H9 (cell line): ENCODE results near the gene DCDC2C. TPM values are rescaled to one million over a fixed set of nuclear protein-coding genes. Genes with fewer than 3 reads are reported as not detected.

Experiments
- DNase-seq: peaks from one replicate; pipeline ENCODE4 v3.0.0-alpha.2; 2017
- H2AFZ ChIP-seq: one replicate; pipeline ENCODE4 v1.6.1; 2013; ENCODE audit warnings: mild to moderate bottlenecking, low read length, control low read depth, moderate library complexity
- H2AK5ac ChIP-seq: 2 replicates; pipeline ENCODE4 v1.6.1; 2013; ENCODE audit warnings: low read length, control low read depth, mixed read lengths; ENCODE audit not compliant: insufficient read length
- H2BK120ac ChIP-seq: one replicate; pipeline ENCODE4 v1.6.1; 2013; ENCODE audit warnings: low read depth, mild to moderate bottlenecking, low read length, control low read depth, inconsistent platforms; ENCODE audit not compliant: poor library complexity, severe bottlenecking
- H2BK12ac ChIP-seq: 2 replicates; pipeline ENCODE4 v1.6.1; 2013; ENCODE audit warnings: low read length, control low read depth, mixed read lengths, low read depth; ENCODE audit not compliant: insufficient read length
- H2BK15ac ChIP-seq: 2 replicates; pipeline ENCODE4 v1.6.1; 2013; ENCODE audit warnings: low read depth, low read length, control low read depth
- H2BK20ac ChIP-seq: one replicate; pipeline ENCODE4 v1.6.1; 2013; ENCODE audit warnings: low read depth, mild to moderate bottlenecking, low read length, control low read depth, inconsistent platforms; ENCODE audit not compliant: poor library complexity, severe bottlenecking
- H2BK5ac ChIP-seq: 2 replicates; pipeline ENCODE4 v1.6.1; 2013; ENCODE audit warnings: low read length, control low read depth, mixed read lengths; ENCODE audit not compliant: insufficient read length
- H3K14ac ChIP-seq: 2 replicates; pipeline ENCODE4 v1.6.1; 2013; ENCODE audit warnings: low read length, control low read depth; ENCODE audit not compliant: insufficient read depth
- H3K18ac ChIP-seq: 2 replicates; pipeline ENCODE4 v1.6.1; 2013; ENCODE audit warnings: low read depth, mild to moderate bottlenecking, mixed read lengths, low read length, control low read depth; ENCODE audit not compliant: insufficient read length
- H3K23ac ChIP-seq: 2 replicates; pipeline ENCODE4 v1.6.1; 2013; ENCODE audit warnings: low read length, control low read depth, mixed read lengths, low read depth; ENCODE audit not compliant: insufficient read length
- H3K23me2 ChIP-seq: 2 replicates; pipeline ENCODE4 v1.6.1; 2013; ENCODE audit warnings: low read depth, mild to moderate bottlenecking, mixed read lengths, low read length, control low read depth; ENCODE audit not compliant: insufficient read length, poor library complexity, severe bottlenecking
- H3K27ac ChIP-seq: 2 replicates; pipeline ENCODE4 v1.5.1; 2013; ENCODE audit warnings: low read length, control low read depth, mixed read lengths, low read depth; ENCODE audit not compliant: insufficient read length
- H3K27me3 ChIP-seq: 2 replicates; pipeline ENCODE4 v1.6.1; 2013; ENCODE audit warnings: low read length, control low read depth, inconsistent platforms; ENCODE audit not compliant: insufficient read depth
- H3K4ac ChIP-seq: 2 replicates; pipeline ENCODE4 v1.6.1; 2013; ENCODE audit warnings: low read depth, mild to moderate bottlenecking, control low read depth, inconsistent platforms, low read length, moderate library complexity
- H3K4me1 ChIP-seq: 2 replicates; pipeline ENCODE4 v1.6.1; 2013; ENCODE audit warnings: low read length, control low read depth, inconsistent platforms; ENCODE audit not compliant: insufficient read depth
- H3K4me2 ChIP-seq: 2 replicates; pipeline ENCODE4 v1.6.1; 2013; ENCODE audit warnings: low read length, control low read depth, mixed read lengths; ENCODE audit not compliant: insufficient read length, insufficient read depth
- H3K56ac ChIP-seq: 2 replicates; pipeline ENCODE4 v1.6.1; 2013; ENCODE audit warnings: low read depth, mild to moderate bottlenecking, mixed read lengths, low read length, control low read depth; ENCODE audit not compliant: insufficient read length
- H3K79me1 ChIP-seq: 2 replicates; pipeline ENCODE4 v1.6.1; 2013; ENCODE audit warnings: low read depth, mild to moderate bottlenecking, moderate library complexity, low read length, control low read depth, inconsistent platforms; ENCODE audit not compliant: insufficient read depth, poor library complexity, severe bottlenecking
- H3K79me2 ChIP-seq: 2 replicates; pipeline ENCODE4 v1.6.1; 2013; ENCODE audit warnings: low read length, control low read depth, inconsistent platforms; ENCODE audit not compliant: insufficient read depth
- H3K9ac ChIP-seq: 2 replicates; pipeline ENCODE4 v1.6.1; 2013; ENCODE audit warnings: low read length, control low read depth, mixed read lengths; ENCODE audit not compliant: insufficient read length; ENCODE audit errors: extremely low read depth
- H3K9me3 ChIP-seq: one replicate; pipeline ENCODE4 v1.6.1; 2013; ENCODE audit warnings: low read depth, low read length, inconsistent platforms; ENCODE audit not compliant: control insufficient read depth
- H3T11ph ChIP-seq: one replicate; pipeline ENCODE4 v1.6.1; 2013; ENCODE audit warnings: mild to moderate bottlenecking, low read length, control low read depth, inconsistent platforms
- H4K20me1 ChIP-seq: one replicate; pipeline ENCODE4 v1.6.1; 2013; ENCODE audit not compliant: control insufficient read depth, insufficient read length, insufficient read depth
- H4K5ac ChIP-seq: 2 replicates; pipeline ENCODE4 v1.6.1; 2013; ENCODE audit warnings: low read depth, mild to moderate bottlenecking, mixed read lengths, low read length, control low read depth; ENCODE audit not compliant: insufficient read length
- H4K8ac ChIP-seq: replicated peaks from 2 replicates; pipeline ENCODE4 v1.6.1; 2013; ENCODE audit warnings: low read length, control low read depth, mixed read lengths, low read depth; ENCODE audit not compliant: insufficient read length
- H4K91ac ChIP-seq: 2 replicates; pipeline ENCODE4 v1.6.1; 2013; ENCODE audit warnings: low read depth, mild to moderate bottlenecking, moderate library complexity, mixed read lengths, low read length, control low read depth; ENCODE audit not compliant: insufficient read length
- H3K27ac Mint-ChIP-seq, 3 experiments: 2 replicates in 2 of 3; 3 replicates in 1 of 3; pipeline ENCODE4 v1.8.0; 2020 to 2021; ENCODE audit warnings: mixed read lengths in 3 of 3, mild to moderate bottlenecking in 1 of 3, moderate library complexity in 1 of 3
- H3K27me3 Mint-ChIP-seq: 2 replicates; pipeline ENCODE4 v1.8.0; 2021; ENCODE audit warnings: low read depth, mild to moderate bottlenecking, moderate library complexity, mixed read lengths
- H3K36me3 Mint-ChIP-seq, 3 experiments: 2 replicates in 2 of 3; 3 replicates in 1 of 3; pipeline ENCODE4 v1.8.0; 2020 to 2021; ENCODE audit warnings: low read depth in 3 of 3, mixed read lengths in 3 of 3; ENCODE audit not compliant: insufficient read depth in 1 of 3
- H3K4me1 Mint-ChIP-seq, 2 experiments: 2 replicates each; pipeline ENCODE4 v1.8.0; 2020; ENCODE audit warnings: mixed read lengths in 2 of 2
- H3K4me3 Mint-ChIP-seq, 2 experiments: 2 replicates in 1 of 2; 3 replicates in 1 of 2; pipeline ENCODE4 v1.8.0; 2020 to 2021; ENCODE audit warnings: mild to moderate bottlenecking in 2 of 2, mixed read lengths in 2 of 2, moderate library complexity in 1 of 2
- H3K9me3 Mint-ChIP-seq, 2 experiments: 2 replicates in 1 of 2; 3 replicates in 1 of 2; pipeline ENCODE4 v1.8.0; 2020; ENCODE audit warnings: mild to moderate bottlenecking in 2 of 2, mixed read lengths in 2 of 2, moderate library complexity in 1 of 2
- WGBS: extraction: QIAGEN DNeasy Blood & Tissue Kit; methylation state at CpG from one replicate; pipeline ENCODE4 v1.1.7; 2013; ENCODE audit warnings: missing lambda C conversion rate, low lambda C conversion rate, mixed read lengths; ENCODE audit not compliant: insufficient read length; ENCODE audit errors: extremely low coverage; 5-methylcytosine and 5-hydroxymethylcytosine counted together
- total RNA-seq: library from RNA; stranded (reverse); gene quantifications from 2 replicates; pipeline ENCODE4 v1.2.1, GENCODE V29; 2021
- TF ChIP-seq, protein P1 (sequence below): fragments of 200-600 bp; sonication (generic); conservative IDR thresholded peaks from 3 replicates; pipeline ENCODE4 v1.8.0; 2021; ENCODE audit warnings: antibody characterized with exemption, mild to moderate bottlenecking

Gene DCDC2C
- total RNA-seq, 1 experiment from 2014 or later: not detected

DNA sequence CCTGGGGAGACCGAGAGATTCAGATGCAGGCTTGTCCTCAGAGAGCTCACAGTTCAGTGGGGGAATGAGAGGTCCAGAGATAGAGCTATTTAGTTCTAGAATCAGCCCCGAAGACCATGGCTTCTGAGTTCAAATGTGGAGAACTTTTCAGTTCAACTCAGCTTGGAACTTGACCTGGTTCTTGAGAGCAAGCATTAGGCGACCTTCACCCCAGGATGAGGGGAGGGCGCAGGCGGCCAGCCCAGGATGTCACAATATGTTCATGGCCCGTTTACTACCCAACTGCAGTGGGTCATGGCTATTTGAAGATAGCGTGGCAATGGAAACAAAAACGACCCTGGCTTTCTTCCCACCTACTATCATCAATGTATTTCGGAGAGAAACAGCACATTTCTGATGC is 33.8 kb downstream of the DCDC2C start:
- H3K9ac ChIP-seq: no peak overlapping the region
- no peak overlapping the region for H3K56ac ChIP-seq
- no peak overlapping the region for H3T11ph ChIP-seq
- no CpG with 5 or more reads among the region's 9 CpGs for WGBS
- Mint-ChIP-seq H3K4me3 (no peak overlapping the region), H3K9me3 (no peaks in the 10 kb centered on the region), H3K27me3 (peaks cover 9% of the 10 kb centered on the region), H3K4me1 (no peaks in the 10 kb centered on the region; a peak in 1 of 4 replicates), H3K27ac (no peak overlapping the region), H3K36me3 (no peaks in the 10 kb centered on the region; a peak in 1 of 7 replicates)
- H2BK20ac ChIP-seq: no peak overlapping the region
- TF ChIP-seq, protein P1, sequence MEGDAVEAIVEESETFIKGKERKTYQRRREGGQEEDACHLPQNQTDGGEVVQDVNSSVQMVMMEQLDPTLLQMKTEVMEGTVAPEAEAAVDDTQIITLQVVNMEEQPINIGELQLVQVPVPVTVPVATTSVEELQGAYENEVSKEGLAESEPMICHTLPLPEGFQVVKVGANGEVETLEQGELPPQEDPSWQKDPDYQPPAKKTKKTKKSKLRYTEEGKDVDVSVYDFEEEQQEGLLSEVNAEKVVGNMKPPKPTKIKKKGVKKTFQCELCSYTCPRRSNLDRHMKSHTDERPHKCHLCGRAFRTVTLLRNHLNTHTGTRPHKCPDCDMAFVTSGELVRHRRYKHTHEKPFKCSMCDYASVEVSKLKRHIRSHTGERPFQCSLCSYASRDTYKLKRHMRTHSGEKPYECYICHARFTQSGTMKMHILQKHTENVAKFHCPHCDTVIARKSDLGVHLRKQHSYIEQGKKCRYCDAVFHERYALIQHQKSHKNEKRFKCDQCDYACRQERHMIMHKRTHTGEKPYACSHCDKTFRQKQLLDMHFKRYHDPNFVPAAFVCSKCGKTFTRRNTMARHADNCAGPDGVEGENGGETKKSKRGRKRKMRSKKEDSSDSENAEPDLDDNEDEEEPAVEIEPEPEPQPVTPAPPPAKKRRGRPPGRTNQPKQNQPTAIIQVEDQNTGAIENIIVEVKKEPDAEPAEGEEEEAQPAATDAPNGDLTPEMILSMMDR: no peak
- no peak overlapping the region for H3K18ac ChIP-seq
- H3K23ac ChIP-seq: no peak overlapping the region
- H3K79me2 ChIP-seq: no peaks in the 10 kb centered on the region
- H3K27me3 ChIP-seq: no peaks in the 10 kb centered on the region
- H4K8ac ChIP-seq: no peak overlapping the region
- H4K91ac ChIP-seq: no peak overlapping the region
- no peak overlapping the region for H2BK5ac ChIP-seq
- H3K9me3 ChIP-seq: no peaks in the 10 kb centered on the region
- H3K4ac ChIP-seq: no peak overlapping the region
- no peak for DNase-seq
- H2AK5ac ChIP-seq: no peak overlapping the region
- no peak overlapping the region for H4K5ac ChIP-seq
- H3K14ac ChIP-seq: no peak overlapping the region
- H2AFZ ChIP-seq: no peak overlapping the region
- no peak overlapping the region for H2BK15ac ChIP-seq
- H3K79me1 ChIP-seq: no peaks in the 10 kb centered on the region
- no peaks in the 10 kb centered on the region for H3K4me1 ChIP-seq
- H3K27ac ChIP-seq: no peak overlapping the region
- H3K4me2 ChIP-seq: no peak overlapping the region
- no peaks in the 10 kb centered on the region for H3K23me2 ChIP-seq
- H4K20me1 ChIP-seq: no peaks in the 10 kb centered on the region
- H2BK12ac ChIP-seq: no peak overlapping the region
- H2BK120ac ChIP-seq: no peak overlapping the region
